Aorta (tissue), 5 donors: ENCODE measurements around the gene TMEM88. TPM values are rescaled to one million over a fixed set of nuclear protein-coding genes. Genes with fewer than 3 reads are reported as not detected.
A peak's percentile ranks its signal among the peaks of the same experiment; 100 is the strongest.

ENCODE experiments used
- ATAC-seq: fragments of 200-7000 bp; cut with Tn5 transposase; one replicate; pipeline ENCODE4 v1.9.1; 2022; ENCODE audit warnings: moderate library complexity; ENCODE audit not compliant: low FRiP score
- DNase-seq, 2 donors: peaks; one replicate each; pipeline ENCODE4 v3.0.0-alpha.2; 2020
- H3K27ac ChIP-seq, 2 donors: one replicate each; pipeline ENCODE4 v1.5.1; 2013; ENCODE audit warnings: low read length in 2 of 2, mild to moderate bottlenecking in 2 of 2, moderate library complexity in 2 of 2, control low read depth in 1 of 2, inconsistent platforms in 1 of 2, low read depth in 1 of 2
- H3K27me3 ChIP-seq, 2 donors: one replicate each; pipeline ENCODE4 v1.6.1; 2013; ENCODE audit warnings: control low read depth in 1 of 2, low read length in 1 of 2, mild to moderate bottlenecking in 1 of 2, moderate library complexity in 1 of 2; ENCODE audit not compliant: insufficient read depth in 2 of 2, control insufficient read depth in 1 of 2
- H3K36me3 ChIP-seq, 2 donors: one replicate each; pipeline ENCODE4 v1.6.1; 2013; ENCODE audit warnings: control low read depth in 1 of 2, low read length in 1 of 2, mild to moderate bottlenecking in 1 of 2; ENCODE audit not compliant: insufficient read depth in 2 of 2, control insufficient read depth in 1 of 2
- H3K4me1 ChIP-seq, 2 donors: one replicate each; pipeline ENCODE4 v1.6.1; 2013; ENCODE audit warnings: low read length in 2 of 2, control low read depth in 1 of 2, mild to moderate bottlenecking in 1 of 2, moderate library complexity in 1 of 2; ENCODE audit not compliant: insufficient read depth in 2 of 2, control insufficient read depth in 1 of 2
- H3K4me3 ChIP-seq, 2 donors: one replicate each; pipeline ENCODE4 v1.5.1; 2013; ENCODE audit warnings: low read length in 2 of 2, control low read depth in 1 of 2, mild to moderate bottlenecking in 1 of 2
- H3K9me3 ChIP-seq: one replicate; pipeline ENCODE4 v1.6.1; 2013; ENCODE audit warnings: mild to moderate bottlenecking, low read length; ENCODE audit not compliant: control insufficient read depth
- WGBS, 2 donors: extraction: QIAGEN DNeasy Blood & Tissue Kit; methylation state at CpG; one replicate each; pipeline ENCODE4 v1.1.7; 2013; 5-methylcytosine and 5-hydroxymethylcytosine counted together
- intact Hi-C, 2 donors: fragments of 100-400 bp; cut with DNase I; formaldehyde crosslinking; loops; one replicate each; pipeline versions ENCODE4 v1.14.2 to v1.15.0; 2022
- polyA plus RNA-seq, 2 donors: library from polyadenylated mRNA; stranded (reverse); fragments of 200-250 nt; gene quantifications; one replicate each; pipeline ENCODE4 v1.2.3, GENCODE V29; 2013
- total RNA-seq, 2 donors: library from RNA; stranded (reverse); fragmentation: NEBNext Ultra II Directional; extraction: Animal tissue kit (Norgen Biotek cat#: 25700); gene quantifications; one replicate each; pipeline ENCODE4 v1.2.1, GENCODE V29; 2021
- donor health status: healthy with polysubstance abuse.
- donor health status: Bipolar disorder and iron deficiency.
- donor health status: DM: no; HTN: no; CAD: no.
- donor health status: DM: no; HTN: no; CAD: no.
- donor health status: DM: yes; HTN: yes; CAD: no.

TMEM88 gene
- total and polyA plus RNA-seq, 4 donors: 4.5 to 28.6 (median 16.0) TPM; not detected in 1

GRCh38 chr17:7830616-7831015, 24.2 kb upstream of the TMEM88 start:
- DNase-seq (peak in 1 of 2 donors; percentile 64), ATAC-seq (no peak)
- H3K4me3 ChIP-seq: no peak overlapping the region
- no peaks in the 10 kb centered on the region for H3K4me1 ChIP-seq
- no peaks in the 10 kb centered on the region for H3K36me3 ChIP-seq
- H3K27ac ChIP-seq: no peak overlapping the region
- H3K27me3 ChIP-seq: no peaks in the 10 kb centered on the region
- no peaks in the 10 kb centered on the region for H3K9me3 ChIP-seq
- intact Hi-C loops: no loop called here
- WGBS, 2 donors: 89 to 90% methylated on average over 8 of the region's 8 CpGs

GRCh38 chr17:7831233-7831632, 23.6 kb upstream of the TMEM88 start:
- WGBS, 2 donors: 75 to 77% methylated on average over 7 of the region's 7 CpGs
- no peak overlapping the region for H3K27ac ChIP-seq
- H3K4me3 ChIP-seq: no peak overlapping the region
- ATAC-seq (no peak), DNase-seq (peak; percentile 42 to 44)
- H3K36me3 ChIP-seq: no peaks in the 10 kb centered on the region
- no peaks in the 10 kb centered on the region for H3K27me3 ChIP-seq
- H3K9me3 ChIP-seq: no peaks in the 10 kb centered on the region
- H3K4me1 ChIP-seq: no peaks in the 10 kb centered on the region
- intact Hi-C loops: no loop called here

GRCh38 chr17:7832431-7832830, 22.4 kb upstream of the TMEM88 start:
- H3K27ac ChIP-seq: no peak overlapping the region
- no peaks in the 10 kb centered on the region for H3K9me3 ChIP-seq
- H3K4me1 ChIP-seq: no peaks in the 10 kb centered on the region
- no peaks in the 10 kb centered on the region for H3K36me3 ChIP-seq
- 77 to 78% methylated on average over 10 of the region's 10 CpGs for WGBS, 2 donors
- DNase-seq: peak in 1 of 2 donors; percentile 41
- no peak for ATAC-seq
- intact Hi-C loops: no loop called here
- no peak overlapping the region for H3K4me3 ChIP-seq
- no peaks in the 10 kb centered on the region for H3K27me3 ChIP-seq

GRCh38 chr17:7833011-7833794, 21.7 kb upstream of the TMEM88 start:
- H3K27me3 ChIP-seq: no peaks in the 10 kb centered on the region
- no peaks in the 10 kb centered on the region for H3K9me3 ChIP-seq
- no peaks in the 10 kb centered on the region for H3K36me3 ChIP-seq
- H3K4me3 ChIP-seq: no peak overlapping the region
- ATAC-seq (no peak), DNase-seq (peak in 1 of 2 donors; percentile 50)
- WGBS, 2 donors: 34 to 37% methylated on average over 19 of the region's 19 CpGs
- H3K27ac ChIP-seq: no peak overlapping the region
- intact Hi-C loops: no loop called here
- H3K4me1 ChIP-seq: no peaks in the 10 kb centered on the region

- Histone ChIP-seq H3K27ac (peak within 1 kb of the TSS in 1 of 2 donors; percentile 90), H3K27me3 (no peaks in the 10 kb centered on the region), H3K4me1 (no peaks in the 10 kb centered on the region), H3K36me3 (no peaks in the 10 kb centered on the region), H3K9me3 (no peaks in the 10 kb centered on the region), H3K4me3 (peak within 1 kb of the TSS; percentile 43 to 72)
- intact Hi-C loops: no loop called here
- DNase-seq (peak; percentile 96 to 97), ATAC-seq (peak; percentile 87)
- WGBS, 2 donors: 0 to 1% methylated on average over 41 to 49 of the region's 49 CpGs
These were observed 20.9 kb upstream of the TMEM88 start, which contains the start of gene KDM6B for GRCh38 chr17:7833795-7834541. KDM6B (plus strand) TSS chr17:7834217; CDS start chr17:7845555, 11,338 bp downstream.

- H3K4me1 ChIP-seq: no peaks in the 10 kb centered on the region
- ATAC-seq (peak; percentile 49), DNase-seq (peak; percentile 78 to 90)
- no peaks in the 10 kb centered on the region for H3K36me3 ChIP-seq
- no peaks in the 10 kb centered on the region for H3K27me3 ChIP-seq
- 1% methylated on average over 18 to 20 of the region's 20 CpGs for WGBS, 2 donors
- intact Hi-C loops: no loop called here
- peak overlapping the region; percentile 43 to 72 for H3K4me3 ChIP-seq
- no peaks in the 10 kb centered on the region for H3K9me3 ChIP-seq
- H3K27ac ChIP-seq: peak overlapping the region in 1 of 2 donors; percentile 90
These were observed 20.3 kb upstream of the TMEM88 start for GRCh38 chr17:7834542-7834956.

- Histone ChIP-seq H3K27ac (peak overlapping the region in 1 of 2 donors; percentile 92), H3K4me3 (peak overlapping the region; percentile 73 to 80), H3K27me3 (no peaks in the 10 kb centered on the region), H3K4me1 (no peaks in the 10 kb centered on the region), H3K9me3 (no peaks in the 10 kb centered on the region), H3K36me3 (no peaks in the 10 kb centered on the region)
- WGBS, 2 donors: 0 to 1% methylated on average over 44 to 69 of the region's 69 CpGs
- ATAC-seq: peak; percentile 88
- intact Hi-C loops: no loop called here
- peak; percentile 98 to 99 for DNase-seq
These were observed 19.7 kb upstream of the TMEM88 start for GRCh38 chr17:7834957-7835813.

- Histone ChIP-seq H3K36me3 (no peaks in the 10 kb centered on the region), H3K4me1 (no peaks in the 10 kb centered on the region), H3K27ac (peak overlapping the region; percentile 71 to 92), H3K27me3 (no peaks in the 10 kb centered on the region), H3K4me3 (peak overlapping the region; percentile 73 to 80), H3K9me3 (no peaks in the 10 kb centered on the region)
- DNase-seq (peak; percentile 73 to 89), ATAC-seq (peak; percentile 2)
- 1% methylated on average over 50 to 61 of the region's 61 CpGs for WGBS, 2 donors
- intact Hi-C loops: no loop called here
These were observed 18.9 kb upstream of the TMEM88 start for GRCh38 chr17:7835814-7836595.
